EH (cell line): ENCODE measurements around the gene PHF13.

Experiments
- DNase-seq: peaks from one replicate; pipeline ENCODE4 v3.0.0-alpha.2; 2015; ENCODE audit warnings: low read depth

The PHF13 gene

DNA sequence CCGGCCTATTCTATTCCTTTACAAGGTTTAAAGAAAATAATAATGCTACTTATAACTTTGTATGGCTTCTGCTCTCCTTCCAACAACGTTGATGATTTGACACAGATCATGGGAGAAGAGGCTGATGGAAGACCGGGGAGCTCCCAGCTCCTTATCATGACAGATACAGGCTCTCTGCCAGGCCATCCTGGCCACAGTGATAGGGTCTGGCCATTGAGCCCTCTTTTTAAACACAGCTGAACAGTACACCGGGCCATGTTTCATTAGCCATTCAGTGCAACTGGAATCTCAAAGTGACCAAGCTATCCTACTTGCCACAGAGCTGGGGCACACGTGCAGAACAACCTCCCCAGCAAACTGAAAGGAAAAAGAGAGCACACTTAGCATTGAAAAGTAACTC is 53.2 kb downstream of the PHF13 start:
- DNase-seq: no peak

GRCh38 chr1:6667139-6667538 is 53.6 kb downstream of the PHF13 start:
- DNase-seq: no peak

DNA sequence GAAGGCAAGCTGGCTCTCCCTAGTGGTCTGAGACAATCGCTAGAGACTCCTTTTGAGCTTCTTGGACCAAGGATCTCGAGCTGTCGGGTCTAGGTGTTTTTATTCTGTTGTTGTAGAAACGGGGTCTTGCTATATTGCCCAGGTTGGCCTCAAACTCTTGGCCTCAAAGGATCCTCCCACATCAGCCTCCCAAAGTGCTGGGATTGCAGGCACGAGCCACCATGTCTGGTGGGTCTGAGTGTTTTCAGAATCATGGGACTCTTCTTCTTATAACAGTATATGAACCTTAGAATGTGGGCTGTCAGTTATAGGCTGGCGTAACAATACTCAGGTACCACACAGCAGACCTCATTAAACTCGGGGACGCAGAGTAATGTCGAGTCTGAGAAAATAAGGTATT is 55.0 kb downstream of the PHF13 start:
- DNase-seq: no peak

DNA sequence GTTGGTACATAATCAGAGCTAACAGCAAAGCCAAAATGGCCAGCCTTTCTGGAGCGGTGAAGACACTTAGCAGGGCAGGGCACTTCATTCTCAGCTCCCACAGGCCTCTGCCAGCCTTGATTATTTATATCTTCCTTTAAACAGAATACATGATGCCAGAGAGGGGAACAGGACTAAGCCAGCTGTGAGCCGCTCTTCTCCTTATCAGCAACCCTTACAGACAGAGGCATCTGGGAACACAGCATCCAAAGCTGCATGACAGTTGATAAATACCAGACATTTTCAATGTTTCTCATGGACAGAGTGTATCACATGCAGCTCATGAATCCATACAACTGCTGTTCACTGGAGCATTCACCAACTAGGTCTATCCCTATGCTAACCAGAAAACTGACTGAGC is 59.0 kb downstream of the PHF13 start:
- no peak for DNase-seq
